HG02623 (cell line): Measurements from ENCODE around the gene ENTPD5.
"Not testable (repeated sequence)": the region's sequence is repeated elsewhere in the genome, so short reads cannot be mapped to it uniquely, and the experiment has no call there.

Experiments
- ATAC-seq: cut with Tn5 transposase; IDR thresholded peaks from one replicate; pipeline ENCODE4 v1.9.1; 2021; ENCODE audit warnings: moderate library complexity; ENCODE audit not compliant: unreplicated experiment

ENTPD5 gene

GRCh38 chr14:73944432-73945158 is 74.5 kb downstream of the ENTPD5 start:
- ATAC-seq, result no peak

GRCh38 chr14:73943083-73943482 is 76.0 kb downstream of the ENTPD5 start:
- ATAC-seq, result no peak

- no peak for ATAC-seq
These were observed 76.9 kb downstream of the ENTPD5 start for GRCh38 chr14:73942180-73942579.

GRCh38 chr14:73937012-73937411 is 82.1 kb downstream of the ENTPD5 start:
- no peak for ATAC-seq

- no peak for ATAC-seq
These were observed 82.5 kb downstream of the ENTPD5 start for GRCh38 chr14:73936548-73936947.

- no peak for ATAC-seq
These were observed 83.4 kb downstream of the ENTPD5 start for GRCh38 chr14:73935666-73936065.

- ATAC-seq, result no peak
These were observed 94.8 kb downstream of the ENTPD5 start for GRCh38 chr14:73924337-73924736.

GRCh38 chr14:73919457-73919856 is 99.6 kb downstream of the ENTPD5 start:
- not testable (repeated sequence) for ATAC-seq

GRCh38 chr14:73916324-73916723 is 102.8 kb downstream of the ENTPD5 start:
- no peak for ATAC-seq

- no peak for ATAC-seq
These were observed 105.8 kb downstream of the ENTPD5 start for GRCh38 chr14:73913256-73913655.

- ATAC-seq, result no peak
These were observed 109.4 kb downstream of the ENTPD5 start for GRCh38 chr14:73909681-73910080.
